Epithelial cell of proximal tubule (primary cell): ENCODE measurements around the gene CHD6. TPM values are rescaled to one million over a fixed set of nuclear protein-coding genes. Genes with fewer than 3 reads are reported as not detected.
A peak's percentile ranks its signal among the peaks of the same experiment; 100 is the strongest.

Experiments
- DNase-seq: peaks from one replicate; pipeline ENCODE4 v3.0.0-alpha.2; 2011; ENCODE audit warnings: low read depth
- H3K4me3 ChIP-seq: 2 replicates; pipeline ENCODE4 v1.5.1; 2011; ENCODE audit warnings: low read depth, mild to moderate bottlenecking, low read length
- CTCF ChIP-seq: conservative IDR thresholded peaks from 2 replicates; pipeline ENCODE4 v1.5.1; 2012; ENCODE audit warnings: low read depth, mild to moderate bottlenecking, low read length
- total RNA-seq: library from RNA; depleted of rRNA; stranded (reverse); fragments of >200 nt; gene quantifications from 2 replicates; pipeline ENCODE4 v1.2.3, GENCODE V29; 2015

Gene CHD6
- total RNA-seq, 1 donor from 2014 or later, result 22.3 TPM

GRCh38 chr20:41654292-41654691 is 36.1 kb upstream of the CHD6 start:
- DNase-seq, result no peak
- TF ChIP-seq CTCF, result no peak
- H3K4me3 ChIP-seq, result no peak overlapping the region

DNA sequence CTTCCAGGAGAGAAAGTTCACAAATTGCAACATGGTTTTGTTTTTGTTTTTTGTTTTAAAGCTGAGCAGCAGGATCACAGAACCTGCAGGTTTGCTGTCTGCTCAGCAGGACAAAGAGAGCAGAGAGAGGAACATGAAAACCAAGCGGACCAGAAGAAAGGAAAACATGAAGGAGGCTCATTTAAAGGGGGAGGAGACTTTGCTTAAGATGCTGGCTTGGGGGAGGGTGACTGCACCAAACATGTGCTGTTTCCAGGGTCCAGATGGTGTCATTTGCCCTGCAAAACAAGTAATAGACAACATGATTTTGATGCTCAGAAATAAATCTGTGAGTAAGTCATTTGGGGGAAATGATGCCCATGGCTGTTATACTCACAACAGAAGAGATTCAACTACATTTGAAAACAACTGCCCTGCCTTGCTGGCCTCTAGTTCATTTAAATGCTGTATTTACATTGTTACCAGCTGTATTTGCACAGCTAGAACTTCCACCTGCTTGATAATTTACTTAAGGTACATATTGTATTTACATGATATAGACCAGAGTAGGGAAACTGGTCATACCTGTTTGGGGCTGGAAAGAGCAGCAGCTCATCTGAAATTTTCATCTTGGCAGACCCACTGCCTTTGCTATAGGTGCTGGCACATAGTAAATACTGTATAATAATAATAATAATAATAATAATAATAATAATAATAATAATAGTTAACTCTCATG is 32.2 kb upstream of the CHD6 start:
- no peak for TF ChIP-seq CTCF
- no peak for DNase-seq

DNA sequence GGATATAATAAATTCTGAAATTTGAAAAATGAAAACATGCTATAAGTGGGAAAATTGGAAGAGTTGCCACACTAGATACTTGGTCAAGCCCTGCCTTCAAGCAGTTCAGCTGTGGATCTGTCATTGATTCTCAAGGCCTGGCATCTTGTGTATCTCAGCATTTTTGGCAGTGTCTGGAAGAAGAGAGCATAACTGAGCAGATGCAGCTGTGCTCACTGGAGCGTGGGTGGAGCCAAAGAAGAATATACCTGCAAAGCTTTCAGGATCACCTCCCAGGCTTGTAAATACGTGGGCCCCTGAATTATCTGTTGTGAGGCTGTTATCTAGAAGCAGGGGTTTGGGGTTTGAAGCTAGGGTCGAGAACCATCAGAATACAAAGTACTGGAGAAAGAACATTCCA is 31.3 kb upstream of the CHD6 start:
- H3K4me3 ChIP-seq, result no peak overlapping the region
- DNase-seq, result no peak
- TF ChIP-seq CTCF, result no peak

More for the DNA sequence above, 32.2 kb upstream of the CHD6 start:
- H3K4me3 ChIP-seq, result no peak overlapping the region

DNA sequence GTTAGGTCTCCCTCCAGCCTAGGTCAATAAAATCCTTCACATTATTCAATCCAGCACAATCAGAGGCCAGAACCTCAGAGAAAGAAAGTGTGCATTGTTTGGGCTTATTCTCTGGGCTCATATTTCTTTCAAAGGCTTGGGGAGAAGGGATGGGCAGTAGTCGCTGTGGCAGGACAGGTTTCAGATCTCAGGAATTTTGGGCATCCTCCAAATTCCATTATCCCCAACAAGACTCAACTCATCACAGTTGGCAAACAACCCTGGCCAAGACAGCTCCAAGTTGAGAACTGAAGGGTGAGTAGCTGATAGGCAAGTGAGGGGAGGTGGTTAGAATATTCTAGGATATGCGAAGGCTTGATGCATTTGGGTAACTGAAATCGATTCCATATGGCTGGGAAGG is 27.2 kb upstream of the CHD6 start:
- DNase-seq, result no peak
- H3K4me3 ChIP-seq, result no peak overlapping the region
- no peak for TF ChIP-seq CTCF

GRCh38 chr20:41643504-41643938 is 25.3 kb upstream of the CHD6 start:
- DNase-seq, result peak; percentile 7
- H3K4me3 ChIP-seq, result no peak overlapping the region
- no peak for TF ChIP-seq CTCF

DNA sequence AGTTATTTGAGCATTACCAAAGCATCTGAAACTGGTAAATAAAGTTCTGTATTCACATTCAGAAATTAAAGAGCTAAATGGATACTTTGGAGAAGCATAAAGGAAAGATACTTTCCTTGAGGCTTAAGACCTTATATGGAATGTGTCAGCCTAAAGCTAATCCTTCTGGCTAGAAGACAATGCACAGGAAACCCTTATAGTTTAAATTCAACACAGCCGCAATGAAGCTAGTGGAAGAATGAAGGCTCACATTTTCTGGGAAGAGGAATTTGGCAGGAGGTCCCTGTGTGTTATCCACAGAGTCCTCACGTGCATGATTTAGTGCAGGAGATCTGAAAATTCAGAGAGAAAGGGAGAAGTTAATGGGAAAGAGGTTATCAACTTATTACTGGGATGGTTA is 21.5 kb upstream of the CHD6 start:
- TF ChIP-seq CTCF, result no peak
- DNase-seq, result no peak
- no peak overlapping the region for H3K4me3 ChIP-seq

DNA sequence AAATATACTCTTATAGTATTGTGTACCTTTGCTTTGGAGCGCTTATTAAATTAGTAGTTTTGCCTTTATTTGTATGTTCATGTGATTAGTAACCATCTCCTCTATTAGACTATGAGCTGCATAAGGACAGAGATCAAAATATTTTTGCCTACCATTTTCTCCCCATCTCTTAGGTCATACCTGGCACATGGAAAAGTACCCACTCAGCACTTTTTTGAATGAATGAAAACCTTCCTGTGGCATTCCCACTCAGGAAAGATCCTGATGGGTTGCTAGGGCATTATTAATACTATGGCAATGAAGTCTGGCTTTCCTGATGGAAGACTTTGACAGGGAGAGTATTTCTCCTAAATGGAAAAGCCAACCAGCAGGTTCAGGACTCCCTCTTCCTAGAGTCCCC is 20.3 kb upstream of the CHD6 start:
- no peak overlapping the region for H3K4me3 ChIP-seq
- no peak for DNase-seq
- no peak for TF ChIP-seq CTCF
